ENCODE results near the gene DESI1. TPM values are rescaled to one million over a fixed set of nuclear protein-coding genes. Genes with fewer than 3 reads are reported as not detected.

DESI1 gene
- total RNA-seq, 1 donor from 2014 or later: 29.8 TPM

DNA sequence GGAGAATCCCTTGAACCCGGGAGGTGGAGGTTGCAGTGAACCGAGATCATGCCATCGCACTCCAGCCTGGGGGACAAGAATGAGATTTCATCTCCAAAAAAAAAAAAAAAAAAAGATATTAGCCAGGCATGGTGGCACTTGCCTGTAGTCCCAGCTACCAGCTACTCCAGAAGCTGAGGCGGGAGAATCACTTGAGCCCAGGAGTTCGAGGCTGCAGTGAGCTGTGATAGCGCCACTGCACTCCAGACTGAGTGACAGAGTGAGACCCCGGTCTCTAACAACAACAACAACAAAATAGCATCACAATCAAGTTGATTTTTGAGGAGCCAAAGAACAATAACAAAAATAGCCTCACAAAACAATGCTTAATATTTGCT, 33.5 kb downstream of the DESI1 start:
- DNase-seq (ENCODE audit: low spot score): no peak
- H3K4me1 Mint-ChIP-seq (ENCODE audit: low read depth): peaks cover 25% of the 10 kb centered on the region
- no peaks in the 10 kb centered on the region for H3K9me3 Mint-ChIP-seq (ENCODE audit: low read depth)
- no peak overlapping the region for H3K27ac Mint-ChIP-seq (ENCODE audit: unreplicated experiment)
- no peak overlapping the region for H3K4me3 Mint-ChIP-seq (ENCODE audit: unreplicated experiment)
- peaks cover 17% of the 10 kb centered on the region for H3K36me3 Mint-ChIP-seq (ENCODE audit: low read depth)
- TF ChIP-seq, protein P1, sequence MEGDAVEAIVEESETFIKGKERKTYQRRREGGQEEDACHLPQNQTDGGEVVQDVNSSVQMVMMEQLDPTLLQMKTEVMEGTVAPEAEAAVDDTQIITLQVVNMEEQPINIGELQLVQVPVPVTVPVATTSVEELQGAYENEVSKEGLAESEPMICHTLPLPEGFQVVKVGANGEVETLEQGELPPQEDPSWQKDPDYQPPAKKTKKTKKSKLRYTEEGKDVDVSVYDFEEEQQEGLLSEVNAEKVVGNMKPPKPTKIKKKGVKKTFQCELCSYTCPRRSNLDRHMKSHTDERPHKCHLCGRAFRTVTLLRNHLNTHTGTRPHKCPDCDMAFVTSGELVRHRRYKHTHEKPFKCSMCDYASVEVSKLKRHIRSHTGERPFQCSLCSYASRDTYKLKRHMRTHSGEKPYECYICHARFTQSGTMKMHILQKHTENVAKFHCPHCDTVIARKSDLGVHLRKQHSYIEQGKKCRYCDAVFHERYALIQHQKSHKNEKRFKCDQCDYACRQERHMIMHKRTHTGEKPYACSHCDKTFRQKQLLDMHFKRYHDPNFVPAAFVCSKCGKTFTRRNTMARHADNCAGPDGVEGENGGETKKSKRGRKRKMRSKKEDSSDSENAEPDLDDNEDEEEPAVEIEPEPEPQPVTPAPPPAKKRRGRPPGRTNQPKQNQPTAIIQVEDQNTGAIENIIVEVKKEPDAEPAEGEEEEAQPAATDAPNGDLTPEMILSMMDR (IDR thresholded peaks at IDR 0.05): no peak
- H3K27me3 Mint-ChIP-seq (ENCODE audit: low read depth): no peaks in the 10 kb centered on the region

DNA sequence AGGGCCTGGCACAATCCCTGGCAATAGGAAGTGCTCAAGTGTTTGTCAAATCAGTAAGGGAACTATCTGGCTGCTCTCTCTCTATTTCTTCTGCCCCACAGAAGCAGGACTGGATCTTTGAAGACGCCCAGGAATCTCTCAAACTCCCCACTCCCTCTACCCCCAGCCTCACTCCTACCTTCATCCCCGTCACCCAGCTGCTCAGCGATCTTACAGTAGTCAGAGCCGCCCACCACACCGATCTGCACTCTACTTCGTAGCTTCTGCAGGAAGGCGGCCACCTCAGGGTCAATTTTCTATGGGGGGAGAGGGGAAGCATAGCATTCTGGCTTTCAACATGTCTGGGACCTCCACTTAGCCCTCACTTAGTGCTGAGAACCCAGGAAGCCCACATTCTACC, 34.9 kb downstream of the DESI1 start:
- Mint-ChIP-seq H3K4me3 (ENCODE audit: unreplicated experiment) (no peak overlapping the region), H3K27me3 (ENCODE audit: low read depth) (no peaks in the 10 kb centered on the region), H3K9me3 (ENCODE audit: low read depth) (no peaks in the 10 kb centered on the region), H3K4me1 (ENCODE audit: low read depth) (peaks cover 26% of the 10 kb centered on the region), H3K36me3 (ENCODE audit: low read depth) (peaks cover 19% of the 10 kb centered on the region), H3K27ac (ENCODE audit: unreplicated experiment) (no peak overlapping the region)
- no peak for DNase-seq (ENCODE audit: low spot score)
- TF ChIP-seq, protein P1 (IDR thresholded peaks at IDR 0.05): no peak

DNA sequence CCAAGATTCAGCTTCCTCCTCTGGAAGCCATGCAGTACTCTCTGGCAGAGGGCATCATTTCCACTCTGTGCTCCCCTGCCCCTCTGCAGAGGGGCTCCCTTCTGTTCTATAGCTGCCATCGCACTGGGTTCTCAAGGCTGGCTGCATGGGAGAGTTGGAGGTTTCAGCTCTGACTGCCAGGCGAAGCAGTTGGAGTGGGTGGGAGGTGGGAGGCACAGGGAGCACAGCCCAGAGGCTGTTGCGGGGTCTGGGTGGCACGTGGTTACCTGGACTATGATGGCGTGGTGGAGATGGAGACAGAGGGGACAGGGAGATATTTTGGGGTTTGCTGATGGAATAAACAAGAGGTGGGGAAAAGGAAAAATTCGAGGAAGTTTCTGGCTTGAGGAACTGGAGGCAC, 36.0 kb downstream of the DESI1 start:
- peaks cover 21% of the 10 kb centered on the region for H3K36me3 Mint-ChIP-seq (ENCODE audit: low read depth)
- H3K4me3 Mint-ChIP-seq (ENCODE audit: unreplicated experiment): no peak overlapping the region
- H3K4me1 Mint-ChIP-seq (ENCODE audit: low read depth): peaks cover 26% of the 10 kb centered on the region
- H3K27ac Mint-ChIP-seq (ENCODE audit: unreplicated experiment): no peak overlapping the region
- H3K9me3 Mint-ChIP-seq (ENCODE audit: low read depth): no peaks in the 10 kb centered on the region
- DNase-seq (ENCODE audit: low spot score): no peak
- no peaks in the 10 kb centered on the region for H3K27me3 Mint-ChIP-seq (ENCODE audit: low read depth)
- TF ChIP-seq, protein P1 (IDR thresholded peaks at IDR 0.05): no peak

DNA sequence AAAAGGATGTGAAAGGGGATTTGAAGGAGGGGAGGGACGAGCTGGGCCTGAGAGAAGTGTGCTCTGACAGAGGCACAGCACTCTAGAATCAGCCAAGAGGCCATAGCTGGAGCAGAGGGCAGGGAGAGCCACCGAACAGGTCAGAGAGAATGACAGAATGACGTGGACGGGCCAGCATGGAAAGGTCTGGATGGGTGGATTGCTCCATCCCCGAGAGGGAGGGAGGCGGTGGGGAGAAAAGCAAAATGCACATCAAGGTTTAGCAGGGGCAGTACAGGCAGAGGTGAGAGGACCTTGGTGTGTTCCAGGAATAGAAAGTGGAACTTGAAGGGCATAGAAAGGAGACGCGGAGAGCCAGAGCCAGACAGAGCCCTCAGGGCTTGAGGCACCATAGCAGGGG, 38.1 kb downstream of the DESI1 start:
- H3K27ac Mint-ChIP-seq (ENCODE audit: unreplicated experiment): peak overlapping the region; percentile 30
- peaks cover 10% of the 10 kb centered on the region for H3K4me1 Mint-ChIP-seq (ENCODE audit: low read depth)
- no peaks in the 10 kb centered on the region for H3K9me3 Mint-ChIP-seq (ENCODE audit: low read depth)
- DNase-seq (ENCODE audit: low spot score): no peak
- peaks cover 27% of the 10 kb centered on the region for H3K36me3 Mint-ChIP-seq (ENCODE audit: low read depth)
- TF ChIP-seq, protein P1 (IDR thresholded peaks at IDR 0.05): no peak
- H3K27me3 Mint-ChIP-seq (ENCODE audit: low read depth): no peaks in the 10 kb centered on the region
- H3K4me3 Mint-ChIP-seq (ENCODE audit: unreplicated experiment): no peak overlapping the region

DNA sequence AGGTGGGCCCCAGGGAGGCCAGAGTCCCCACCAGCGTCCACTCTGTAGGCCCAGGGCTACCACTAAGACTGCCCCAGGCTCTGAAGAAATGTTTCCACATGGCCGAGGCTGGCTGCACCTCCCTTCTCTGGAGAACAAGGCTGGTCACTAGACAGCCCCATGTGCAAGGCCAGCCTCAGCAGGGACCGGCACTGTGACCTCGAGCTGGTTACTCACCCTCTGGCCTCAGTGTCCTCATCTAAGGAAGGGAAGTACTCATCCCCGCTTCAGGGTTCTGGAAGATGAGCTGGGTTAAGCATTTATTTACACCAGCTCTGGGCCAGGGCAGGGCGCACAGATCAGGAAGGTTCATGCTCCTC, 40.9 kb downstream of the DESI1 start:
- Mint-ChIP-seq H3K27ac (ENCODE audit: unreplicated experiment) (no peak overlapping the region), H3K27me3 (ENCODE audit: low read depth) (no peaks in the 10 kb centered on the region), H3K9me3 (ENCODE audit: low read depth) (no peaks in the 10 kb centered on the region), H3K4me1 (ENCODE audit: low read depth) (peaks cover 6% of the 10 kb centered on the region), H3K36me3 (ENCODE audit: low read depth) (peaks cover 27% of the 10 kb centered on the region), H3K4me3 (ENCODE audit: unreplicated experiment) (no peak overlapping the region)
- no peak for DNase-seq (ENCODE audit: low spot score)
- TF ChIP-seq, protein P1 (IDR thresholded peaks at IDR 0.05): no peak
